ENCODE measurements around the gene TNFRSF25. TPM values are rescaled to one million over a fixed set of nuclear protein-coding genes. Genes with fewer than 3 reads are reported as not detected.

Gene TNFRSF25
- total and polyA plus RNA-seq, 2 of the 8 experiments (the other 6 are each of a cell fraction or from before 2014, with no cell fraction given) = 10.7 to 19.5 TPM

DNA sequence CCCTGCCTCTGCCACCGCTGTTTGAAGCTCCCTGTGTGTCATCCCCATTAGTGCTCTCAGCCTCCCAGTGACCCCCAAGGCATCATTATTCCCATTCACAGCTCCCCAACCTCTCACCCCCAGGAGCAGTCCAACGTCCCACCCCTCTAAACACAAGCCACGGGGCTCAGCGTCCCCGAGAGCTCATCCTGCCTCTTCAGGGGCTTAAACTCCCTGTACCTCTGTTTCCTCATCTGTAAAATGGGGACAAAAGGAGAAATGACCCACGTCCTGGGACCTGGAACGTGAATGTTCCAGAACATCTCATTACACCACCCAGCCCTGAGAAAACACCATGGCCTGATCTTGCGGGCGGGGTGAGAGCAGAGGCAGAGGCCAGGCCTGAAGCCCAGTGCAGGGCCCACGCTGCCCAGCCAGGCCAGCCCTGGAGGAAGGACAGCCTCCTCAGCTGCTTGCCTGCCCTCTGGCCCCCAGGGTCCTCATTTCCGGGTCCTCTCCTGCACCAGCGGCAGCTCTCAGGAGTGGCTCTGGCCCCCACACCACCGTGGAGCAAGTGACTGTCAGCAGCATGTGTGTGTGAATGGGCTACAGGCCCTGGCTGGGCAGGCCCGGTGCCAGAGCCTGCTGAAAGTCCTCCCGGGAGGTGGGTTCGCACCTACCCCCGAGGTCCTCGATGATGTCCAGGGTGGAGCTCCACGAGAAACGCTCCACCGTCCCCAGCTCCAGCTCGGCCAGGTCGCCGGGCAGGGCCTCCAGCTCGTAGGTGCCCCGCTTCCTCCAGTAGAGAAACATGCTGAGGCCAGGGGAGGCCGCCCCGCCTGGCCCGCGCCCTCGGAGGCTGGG, 39.6 kb upstream of the TNFRSF25 start:
- peak overlapping the region; percentile 65 for H4K91ac ChIP-seq (replicated peaks; ENCODE audit: insufficient read length, low read length)
- H3K36me3 ChIP-seq (ENCODE audit: control insufficient read depth in 2 of 4, insufficient read depth in 4 of 4, low read length in 3 of 4) = no peaks in the 10 kb centered on the region
- DNase-seq (ENCODE audit: low read depth in 1 of 2, low spot score in 2 of 2) (no peak), FAIRE-seq (no peak)
- H2AK5ac ChIP-seq (ENCODE audit: low read depth, low read length) = no peak overlapping the region
- H3K9me3 ChIP-seq (ENCODE audit: insufficient read depth in 2 of 2, low read depth in 1 of 2, low read length in 1 of 2) = no peaks in the 10 kb centered on the region
- H2BK5ac ChIP-seq (ENCODE audit: low read depth, low read length) = no peak overlapping the region
- H3K23me2 ChIP-seq (ENCODE audit: low read depth, low read length) = no peaks in the 10 kb centered on the region
- H3K4me1 ChIP-seq (replicated peaks in 1 of 4; ENCODE audit: control insufficient read depth in 3 of 4, insufficient read depth in 4 of 4, low read length in 3 of 4) = no peaks in the 10 kb centered on the region; a peak in 1 of 7 replicates
- no peak overlapping the region for H2AFZ ChIP-seq (ENCODE audit: low read length)
- H3K56ac ChIP-seq (replicated peaks; ENCODE audit: insufficient read length, low read depth, low read length) = no peak overlapping the region
- POLR2A ChIA-PET (ENCODE audit: partially characterized antibody) = interaction anchor here (1.1 to 1.7 kb wide), 4 partner anchors 13 to 34 kb away, joined by 3 to 4 read pairs (median 4); partner anchors contain the start of gene PLEKHG5
- H3K23ac ChIP-seq (ENCODE audit: insufficient read length) = no peak overlapping the region
- H3K27me3 ChIP-seq (replicated peaks in 1 of 4; ENCODE audit: control insufficient read depth in 3 of 4, extremely low read depth in 1 of 4, insufficient read depth in 3 of 4, low read length in 3 of 4) = no peaks in the 10 kb centered on the region
- H3K14ac ChIP-seq (ENCODE audit: insufficient read length) = no peak overlapping the region
- no peak overlapping the region for H2BK120ac ChIP-seq (replicated peaks; ENCODE audit: low read depth, low read length)
- no peaks in the 10 kb centered on the region; the same call in 1 of the 2 replicates for H3K79me1 ChIP-seq (ENCODE audit: low read depth, low read length)
- no peak overlapping the region for H4K5ac ChIP-seq (ENCODE audit: insufficient read length, low read depth, low read length)
- CTCF ChIA-PET (ENCODE audit: partially characterized antibody) = interaction anchor here (0.6 to 10.2 kb wide), 6 partner anchors 8 to 94 kb away, joined by 3 to 107 read pairs (median 8); partner anchors contain the start of gene PLEKHG5
- H3K18ac ChIP-seq (ENCODE audit: extremely low read depth, low read length) = no peak overlapping the region
- peak overlapping the region; percentile 61; the same call in 1 of the 2 replicates for H2BK15ac ChIP-seq (ENCODE audit: low read length)
- no peak overlapping the region; the same call in 1 of the 2 replicates for H4K8ac ChIP-seq (ENCODE audit: extremely low read depth, insufficient read depth, low read length)
- H3K27ac ChIP-seq (ENCODE audit: low read depth, low read length) = no peak overlapping the region; the same call in 1 of the 2 replicates
- WGBS, 2 experiments (ENCODE audit: extremely low coverage in 1 of 2, insufficient coverage in 1 of 2, insufficient read length in 1 of 2, insufficient replicate concordance in 2 of 2, low coverage in 1 of 2, low lambda C conversion rate in 2 of 2, missing lambda C conversion rate in 1 of 2) = 89% methylated on average over 26 of the region's 31 CpGs; no CpG with 5 or more reads in 1 of the 2 experiments
- no peak overlapping the region for H3K9ac ChIP-seq (replicated peaks in 1 of 4; ENCODE audit: extremely low read depth in 1 of 4, low read depth in 3 of 4, low read length in 3 of 4)
- no peak overlapping the region for H3K4me3 ChIP-seq (ENCODE audit: extremely low read depth in 1 of 4, insufficient read depth in 2 of 4, low read depth in 3 of 4, low read length in 4 of 4)
- H4K20me1 ChIP-seq (replicated peaks in 1 of 2; ENCODE audit: control insufficient read depth in 1 of 2, insufficient read depth in 2 of 2, low read length in 2 of 2) = no peaks in the 10 kb centered on the region
- H3K4ac ChIP-seq (replicated peaks; ENCODE audit: insufficient read length, low read depth, low read length) = no peak overlapping the region
- H2BK20ac ChIP-seq (ENCODE audit: low read length) = no peak overlapping the region
- H3K4me2 ChIP-seq (ENCODE audit: insufficient read depth in 1 of 2, low read depth in 2 of 2, low read length in 2 of 2) = no peak overlapping the region
- no peak overlapping the region; the same call in 1 of the 2 replicates for H2BK12ac ChIP-seq (ENCODE audit: low read depth, low read length)
- H3K79me2 ChIP-seq (ENCODE audit: control insufficient read depth in 1 of 2, insufficient read depth in 2 of 2, low read length in 2 of 2) = no peaks in the 10 kb centered on the region
- TF ChIP-seq SP1 (IDR thresholded peaks at IDR 0.05; ENCODE audit: low read depth, low read length) (no peak), TAF7 (optimal IDR thresholded peaks at IDR 0.05; ENCODE audit: borderline replicate concordance, low read depth, low read length) (no peak)
- TF ChIP-seq, protein P1, sequence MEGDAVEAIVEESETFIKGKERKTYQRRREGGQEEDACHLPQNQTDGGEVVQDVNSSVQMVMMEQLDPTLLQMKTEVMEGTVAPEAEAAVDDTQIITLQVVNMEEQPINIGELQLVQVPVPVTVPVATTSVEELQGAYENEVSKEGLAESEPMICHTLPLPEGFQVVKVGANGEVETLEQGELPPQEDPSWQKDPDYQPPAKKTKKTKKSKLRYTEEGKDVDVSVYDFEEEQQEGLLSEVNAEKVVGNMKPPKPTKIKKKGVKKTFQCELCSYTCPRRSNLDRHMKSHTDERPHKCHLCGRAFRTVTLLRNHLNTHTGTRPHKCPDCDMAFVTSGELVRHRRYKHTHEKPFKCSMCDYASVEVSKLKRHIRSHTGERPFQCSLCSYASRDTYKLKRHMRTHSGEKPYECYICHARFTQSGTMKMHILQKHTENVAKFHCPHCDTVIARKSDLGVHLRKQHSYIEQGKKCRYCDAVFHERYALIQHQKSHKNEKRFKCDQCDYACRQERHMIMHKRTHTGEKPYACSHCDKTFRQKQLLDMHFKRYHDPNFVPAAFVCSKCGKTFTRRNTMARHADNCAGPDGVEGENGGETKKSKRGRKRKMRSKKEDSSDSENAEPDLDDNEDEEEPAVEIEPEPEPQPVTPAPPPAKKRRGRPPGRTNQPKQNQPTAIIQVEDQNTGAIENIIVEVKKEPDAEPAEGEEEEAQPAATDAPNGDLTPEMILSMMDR (IDR thresholded peaks at IDR 0.05; ENCODE audit: control extremely low read depth in 1 of 3, insufficient read depth in 1 of 3, low read depth in 1 of 3, low read length in 3 of 3) = no peak

Measured in H1 (cell line).